Mesenchymal stem cell (in vitro differentiated cells and primary cell): ENCODE measurements around the gene ASIC2.

Source experiments
- DNase-seq: peaks from one replicate; pipeline ENCODE4 v3.0.0-alpha.2; 2013
- H2AFZ ChIP-seq: one replicate; pipeline ENCODE4 v1.6.1; 2013; ENCODE audit warnings: low read depth, mild to moderate bottlenecking, control low read depth, inconsistent platforms, low read length, moderate library complexity
- H2AK5ac ChIP-seq: 2 replicates; pipeline ENCODE4 v1.6.1; 2013; ENCODE audit warnings: low read length, moderate library complexity, mild to moderate bottlenecking, inconsistent platforms; ENCODE audit not compliant: severe bottlenecking
- H2BK120ac ChIP-seq: one replicate; pipeline ENCODE4 v1.6.1; 2013; ENCODE audit warnings: low read depth, mild to moderate bottlenecking, inconsistent platforms, low read length, moderate library complexity
- H2BK12ac ChIP-seq, 2 experiments: one replicate each; pipeline ENCODE4 v1.6.1; 2013; ENCODE audit warnings: inconsistent platforms in 2 of 2, low read length in 2 of 2, mild to moderate bottlenecking in 2 of 2, moderate library complexity in 2 of 2, control low read depth in 1 of 2
- H2BK15ac ChIP-seq: one replicate; pipeline ENCODE4 v1.6.1; 2013; ENCODE audit warnings: mild to moderate bottlenecking, low read depth, inconsistent platforms; ENCODE audit not compliant: poor library complexity, severe bottlenecking
- H2BK5ac ChIP-seq: 2 replicates; pipeline ENCODE4 v1.6.1; 2013; ENCODE audit warnings: low read depth, mild to moderate bottlenecking, low read length, control low read depth, inconsistent platforms; ENCODE audit not compliant: poor library complexity, severe bottlenecking
- H3K14ac ChIP-seq, 2 experiments: one replicate each; pipeline ENCODE4 v1.6.1; 2013; ENCODE audit warnings: inconsistent platforms in 2 of 2, low read length in 2 of 2, control low read depth in 1 of 2, mild to moderate bottlenecking in 1 of 2, moderate library complexity in 1 of 2
- H3K18ac ChIP-seq, 2 experiments: one replicate each; pipeline ENCODE4 v1.6.1; 2013; ENCODE audit warnings: inconsistent platforms in 2 of 2, low read length in 2 of 2, control low read depth in 1 of 2, low read depth in 1 of 2, mild to moderate bottlenecking in 1 of 2
- H3K23ac ChIP-seq, 2 experiments: one replicate each; pipeline ENCODE4 v1.6.1; 2013; ENCODE audit warnings: inconsistent platforms in 2 of 2, low read length in 2 of 2, mild to moderate bottlenecking in 2 of 2, moderate library complexity in 2 of 2, control low read depth in 1 of 2
- H3K27ac ChIP-seq: 2 replicates; pipeline ENCODE4 v1.5.1; 2013; ENCODE audit warnings: mild to moderate bottlenecking, moderate library complexity, low read length, control low read depth, inconsistent platforms; ENCODE audit not compliant: poor library complexity, severe bottlenecking
- H3K27me3 ChIP-seq, 2 experiments: 2 replicates each; pipeline versions ENCODE4 v1.6.1 to v1.7.0; 2013; ENCODE audit warnings: low read length in 2 of 2, mild to moderate bottlenecking in 2 of 2, moderate library complexity in 2 of 2, control low read depth in 1 of 2, inconsistent platforms in 1 of 2; ENCODE audit not compliant: control insufficient read depth in 1 of 2, insufficient read depth in 1 of 2
- H3K36me3 ChIP-seq, 2 experiments: 2 replicates each; pipeline versions ENCODE4 v1.6.1 to v1.7.0; 2013; ENCODE audit warnings: low read length in 2 of 2, control low read depth in 1 of 2, inconsistent platforms in 1 of 2, low read depth in 1 of 2, mild to moderate bottlenecking in 1 of 2; ENCODE audit not compliant: insufficient read depth in 2 of 2, control insufficient read depth in 1 of 2
- H3K4ac ChIP-seq, 2 experiments: one replicate each; pipeline ENCODE4 v1.6.1; 2013; ENCODE audit warnings: inconsistent platforms in 2 of 2, low read length in 2 of 2, mild to moderate bottlenecking in 2 of 2, moderate library complexity in 2 of 2, control low read depth in 1 of 2, low read depth in 1 of 2
- H3K4me1 ChIP-seq: 2 replicates; pipeline ENCODE4 v1.6.1; 2013; ENCODE audit warnings: low read depth, low read length, control low read depth; ENCODE audit not compliant: control insufficient read depth, insufficient read depth
- H3K4me2 ChIP-seq: 2 replicates; pipeline ENCODE4 v1.6.1; 2013; ENCODE audit warnings: low read length, mild to moderate bottlenecking, inconsistent platforms; ENCODE audit not compliant: poor library complexity, severe bottlenecking
- H3K4me3 ChIP-seq, 2 experiments: 2 replicates each; pipeline versions ENCODE4 v1.5.1 to v1.7.0; 2013; ENCODE audit warnings: low read length in 2 of 2, mild to moderate bottlenecking in 2 of 2, control low read depth in 1 of 2, low read depth in 1 of 2; ENCODE audit not compliant: insufficient read depth in 1 of 2
- H3K79me1 ChIP-seq: replicated peaks from 2 replicates; pipeline ENCODE4 v1.6.1; 2013; ENCODE audit warnings: mild to moderate bottlenecking, control low read depth, low read length, inconsistent platforms; ENCODE audit not compliant: poor library complexity, severe bottlenecking
- H3K9ac ChIP-seq: 2 replicates; pipeline ENCODE4 v1.7.0; 2013; ENCODE audit warnings: mild to moderate bottlenecking, low read length, moderate library complexity
- H3K9me3 ChIP-seq: 2 replicates; pipeline ENCODE4 v1.7.0; 2013; ENCODE audit warnings: mild to moderate bottlenecking, low read length; ENCODE audit not compliant: control insufficient read depth
- H4K8ac ChIP-seq: one replicate; pipeline ENCODE4 v1.6.1; 2013; ENCODE audit warnings: inconsistent platforms, mild to moderate bottlenecking, low read length, moderate library complexity
- H4K91ac ChIP-seq: one replicate; pipeline ENCODE4 v1.6.1; 2013; ENCODE audit warnings: mild to moderate bottlenecking, low read length, inconsistent platforms
- WGBS: methylation state at CpG from one replicate; pipeline ENCODE4 v1.1.7; 2013; ENCODE audit warnings: mixed read lengths; 5-methylcytosine and 5-hydroxymethylcytosine counted together

Gene ASIC2

GRCh38 chr17:33024688-33025486, 268.2 kb downstream of the ASIC2 start:
- peaks cover 5 to 68% of the 10 kb centered on the region in 2 experiments for H3K27me3 ChIP-seq
- no peak overlapping the region for H2AK5ac ChIP-seq
- H3K23ac ChIP-seq, result no peak overlapping the region
- no peak overlapping the region for H3K4me3 ChIP-seq
- no peaks in the 10 kb centered on the region for H3K4me1 ChIP-seq
- H4K8ac ChIP-seq, result no peak overlapping the region
- no peak overlapping the region for H3K4ac ChIP-seq
- no peak overlapping the region for H3K9ac ChIP-seq
- no peak overlapping the region for H3K18ac ChIP-seq
- no peak overlapping the region for H4K91ac ChIP-seq
- H2BK12ac ChIP-seq, result no peak overlapping the region
- no peaks in the 10 kb centered on the region for H3K9me3 ChIP-seq
- H2BK15ac ChIP-seq, result no peak overlapping the region
- no peak overlapping the region for H2AFZ ChIP-seq
- H2BK120ac ChIP-seq, result no peak overlapping the region
- DNase-seq, result no peak
- H3K27ac ChIP-seq, result no peak overlapping the region
- no peak overlapping the region for H2BK5ac ChIP-seq
- H3K36me3 ChIP-seq, result no peaks in the 10 kb centered on the region
- no peaks in the 10 kb centered on the region for H3K79me1 ChIP-seq
- no peak overlapping the region for H3K4me2 ChIP-seq
- 65% methylated on average over 2 of the region's 3 CpGs for WGBS
- no peak overlapping the region for H3K14ac ChIP-seq

- no peak overlapping the region for H3K27ac ChIP-seq
- no peak overlapping the region for H3K4me3 ChIP-seq
- H3K9me3 ChIP-seq, result no peaks in the 10 kb centered on the region
- no peak overlapping the region for H2AFZ ChIP-seq
- no peak overlapping the region for H4K91ac ChIP-seq
- no peak overlapping the region for H4K8ac ChIP-seq
- no peaks in the 10 kb centered on the region for H3K36me3 ChIP-seq
- peaks cover 5 to 79% of the 10 kb centered on the region in 2 experiments for H3K27me3 ChIP-seq
- no peak overlapping the region for H3K18ac ChIP-seq
- H2BK5ac ChIP-seq, result no peak overlapping the region
- no peaks in the 10 kb centered on the region for H3K4me1 ChIP-seq
- H2AK5ac ChIP-seq, result no peak overlapping the region
- H3K4ac ChIP-seq, result no peak overlapping the region
- no peaks in the 10 kb centered on the region for H3K79me1 ChIP-seq
- no peak overlapping the region for H2BK15ac ChIP-seq
- no peak overlapping the region for H3K4me2 ChIP-seq
- WGBS, result 84% methylated on average over 3 of the region's 3 CpGs
- H3K23ac ChIP-seq, result no peak overlapping the region
- H3K14ac ChIP-seq, result no peak overlapping the region
- H2BK120ac ChIP-seq, result no peak overlapping the region
- no peak for DNase-seq
- no peak overlapping the region for H2BK12ac ChIP-seq
- H3K9ac ChIP-seq, result no peak overlapping the region
These were observed 269.3 kb downstream of the ASIC2 start for GRCh38 chr17:33023790-33024189.

- H3K4me1 ChIP-seq, result no peaks in the 10 kb centered on the region
- no peak overlapping the region for H3K27ac ChIP-seq
- H3K23ac ChIP-seq, result no peak overlapping the region
- H3K9ac ChIP-seq, result no peak overlapping the region
- no peak overlapping the region for H3K4ac ChIP-seq
- WGBS, result 69% methylated on average over 12 of the region's 12 CpGs
- H3K4me3 ChIP-seq, result no peak overlapping the region
- H4K91ac ChIP-seq, result no peak overlapping the region
- DNase-seq, result no peak
- no peak overlapping the region for H2BK12ac ChIP-seq
- no peak overlapping the region for H2BK5ac ChIP-seq
- H3K9me3 ChIP-seq, result no peaks in the 10 kb centered on the region
- H2BK120ac ChIP-seq, result no peak overlapping the region
- no peaks in the 10 kb centered on the region for H3K36me3 ChIP-seq
- H4K8ac ChIP-seq, result no peak overlapping the region
- no peaks in the 10 kb centered on the region for H3K79me1 ChIP-seq
- peaks cover 5 to 88% of the 10 kb centered on the region in 2 experiments for H3K27me3 ChIP-seq
- H2AFZ ChIP-seq, result no peak overlapping the region
- no peak overlapping the region for H3K18ac ChIP-seq
- H2BK15ac ChIP-seq, result no peak overlapping the region
- no peak overlapping the region for H2AK5ac ChIP-seq
- no peak overlapping the region for H3K14ac ChIP-seq
- no peak overlapping the region for H3K4me2 ChIP-seq
These were observed 271.2 kb downstream of the ASIC2 start for GRCh38 chr17:33021731-33022408.

- H3K14ac ChIP-seq, result peak overlapping the region in 1 of 2 experiments; percentile 2
- no peak overlapping the region for H3K23ac ChIP-seq
- no peak overlapping the region for H3K9ac ChIP-seq
- no peak overlapping the region for H4K91ac ChIP-seq
- H4K8ac ChIP-seq, result no peak overlapping the region
- H3K4ac ChIP-seq, result no peak overlapping the region
- no peaks in the 10 kb centered on the region for H3K9me3 ChIP-seq
- H3K4me2 ChIP-seq, result no peak overlapping the region
- WGBS, result 94% methylated on average over 14 of the region's 17 CpGs
- no peak overlapping the region for H2BK5ac ChIP-seq
- no peak overlapping the region for H3K18ac ChIP-seq
- H3K27ac ChIP-seq, result no peak overlapping the region
- H2BK12ac ChIP-seq, result no peak overlapping the region
- peaks cover 0 to 88% of the 10 kb centered on the region in 2 experiments for H3K27me3 ChIP-seq
- H2BK15ac ChIP-seq, result no peak overlapping the region
- no peak overlapping the region for H3K4me3 ChIP-seq
- no peak overlapping the region for H2AFZ ChIP-seq
- peaks cover 20% of the 10 kb centered on the region for H3K4me1 ChIP-seq
- H2BK120ac ChIP-seq, result no peak overlapping the region
- DNase-seq, result no peak
- no peaks in the 10 kb centered on the region for H3K36me3 ChIP-seq
- no peak overlapping the region for H2AK5ac ChIP-seq
- H3K79me1 ChIP-seq, result no peaks in the 10 kb centered on the region
These were observed 273.8 kb downstream of the ASIC2 start for GRCh38 chr17:33019161-33019890.
